PC-3 (cell line): Measurements from ENCODE around the gene PCBP3.

ENCODE experiments used
- CTCF ChIP-seq: fragments of 300-600 bp; sonication (generic); conservative IDR thresholded peaks from 2 replicates; pipeline ENCODE4 v1.5.1; 2017; ENCODE audit warnings: antibody characterized with exemption, low read depth, mild to moderate bottlenecking, low read length
- EZH2 ChIP-seq: fragments of 300-600 bp; sonication (generic); IDR thresholded peaks from one replicate; pipeline ENCODE4 v1.6.1; 2017; ENCODE audit warnings: antibody characterized with exemption, mild to moderate bottlenecking, low read length; ENCODE audit not compliant: unreplicated experiment

DNA sequence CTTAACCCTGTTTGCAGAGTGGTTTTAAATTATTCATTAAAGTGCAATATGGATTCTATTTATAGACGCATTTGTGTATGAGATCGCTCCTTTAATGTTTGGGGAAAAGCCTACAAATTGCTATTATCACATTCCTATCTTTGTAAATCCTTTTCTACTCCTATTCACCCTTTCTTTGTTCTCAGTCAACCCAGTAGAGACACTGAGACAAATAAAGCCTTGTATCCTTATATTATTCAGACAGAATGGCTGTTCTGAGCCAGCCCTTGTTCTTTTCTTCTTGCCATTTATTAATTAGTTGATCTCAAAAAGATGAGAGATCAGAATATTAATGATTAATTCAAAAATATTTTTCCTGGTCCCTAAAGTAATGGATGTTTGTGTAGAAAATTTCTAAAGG, 8.4 kb downstream of the PCBP3 start:
- TF ChIP-seq CTCF = no peak
- no peak for TF ChIP-seq EZH2
